HepG2 (cell line): ENCODE results near the gene FAM89B. TPM values are rescaled to one million over a fixed set of nuclear protein-coding genes. Genes with fewer than 3 reads are reported as not detected.

Source experiments
- ATAC-seq: fragments of 200-7000 bp; cut with Tn5 transposase; 3 replicates; pipeline ENCODE4 v1.9.1; 2020; ENCODE audit warnings: mild to moderate bottlenecking, moderate library complexity
- BruUV-seq: library from RNA; stranded (reverse); fragments of 400-500 nt; replicated peaks from 2 replicates; lab custom pipeline; 2021; lab: Mats Ljungman, UMichigan
- CTCF ChIA-PET: fragments of 300-600 bp; formaldehyde crosslinking; extraction: SDS; loops from one replicate; lab custom pipeline; 2021; ENCODE audit warnings: low total read pairs, inconsistent platforms, low intra/inter-chr PET ratio; lab: Yijun Ruan, JAX
- POLR2A ChIA-PET: fragments of 350-600 bp; sonication (Branson Sonifier 250); formaldehyde crosslinking; loops from one replicate; lab custom pipeline; 2020; ENCODE audit warnings: antibody characterized with exemption, inconsistent platforms; lab: Yijun Ruan, JAX
- DNase-seq: peaks from one replicate; pipeline ENCODE4 v3.0.0-alpha.2; 2015; ENCODE audit warnings: low spot score
- FAIRE-seq: peaks from 3 replicates; lab custom pipeline; 2011; peaks lifted over from hg19 to GRCh38; lab: Jason Lieb, UNC
- H2AFZ ChIP-seq: one replicate; pipeline ENCODE4 v1.6.1; 2011; ENCODE audit warnings: low read length, inconsistent platforms
- H3K27ac ChIP-seq: fragments of 300-600 bp; 3 replicates; pipeline ENCODE4 v1.8.0; 2011; ENCODE audit warnings: mixed run types, mild to moderate bottlenecking, mixed read lengths, low read length, inconsistent platforms; ENCODE audit not compliant: insufficient read depth; ENCODE audit errors: extremely low read length
- H3K27me3 ChIP-seq, 2 experiments: fragments of 200-600 bp in 1 of 2; 2 replicates in 1 of 2; 3 replicates in 1 of 2; pipeline versions ENCODE4 v1.6.0 to v1.8.0; 2011; ENCODE audit warnings: low read length in 2 of 2, mild to moderate bottlenecking in 2 of 2, moderate library complexity in 2 of 2, inconsistent platforms in 1 of 2; ENCODE audit not compliant: insufficient read depth in 2 of 2, control insufficient read depth in 1 of 2
- H3K36me3 ChIP-seq, 2 experiments: fragments of 200-600 bp in 1 of 2; replicated peaks in 1 of 2; 2 replicates in 1 of 2; 3 replicates in 1 of 2; pipeline versions ENCODE4 v1.5.1 to v1.8.0; 2011; ENCODE audit warnings: low read length in 2 of 2, inconsistent platforms in 1 of 2; ENCODE audit not compliant: insufficient read depth in 2 of 2, control insufficient read depth in 1 of 2
- H3K4me1 ChIP-seq: 2 replicates; pipeline ENCODE4 v1.5.1; 2012; ENCODE audit warnings: low read length, inconsistent platforms; ENCODE audit not compliant: insufficient read depth
- H3K4me2 ChIP-seq: 2 replicates; pipeline ENCODE4 v1.6.0; 2011; ENCODE audit warnings: low read depth, low read length, inconsistent platforms
- H3K4me3 ChIP-seq, 3 experiments: fragments of 200-600 bp in 1 of 3; sonication (generic), shearing (Covaris generic) in 1 of 3; replicated peaks in 1 of 3; 2 replicates each; pipeline ENCODE4 v1.5.1; 2011 to 2016; ENCODE audit warnings: low read length in 3 of 3, inconsistent platforms in 2 of 3, low read depth in 2 of 3, mild to moderate bottlenecking in 2 of 3, control low read depth in 1 of 3, mixed read lengths in 1 of 3; ENCODE audit not compliant: insufficient read depth in 1 of 3
- H3K79me2 ChIP-seq: one replicate; pipeline ENCODE4 v1.6.1; 2011; ENCODE audit warnings: low read length, inconsistent platforms; ENCODE audit not compliant: insufficient read depth
- H3K9ac ChIP-seq: 2 replicates; pipeline ENCODE4 v1.6.0; 2011; ENCODE audit warnings: mild to moderate bottlenecking, low read depth, low read length, inconsistent platforms; ENCODE audit not compliant: insufficient read depth
- H3K9me3 ChIP-seq: 2 replicates; pipeline ENCODE4 v1.5.1; 2012; ENCODE audit warnings: mild to moderate bottlenecking, low read length
- H4K20me1 ChIP-seq: 2 replicates; pipeline ENCODE4 v1.6.0; 2011; ENCODE audit warnings: inconsistent platforms, mild to moderate bottlenecking, low read length, moderate library complexity; ENCODE audit not compliant: insufficient read depth
- AKAP8 ChIP-seq: sonication (generic); formaldehyde crosslinking; IDR thresholded peaks from 2 replicates; pipeline ENCODE4 v1.5.1; 2020; ENCODE audit warnings: mild to moderate bottlenecking, missing genetic modification reagents
- ARNT ChIP-seq: fragments of 450-650 bp; IDR thresholded peaks from 2 replicates; pipeline ENCODE4 v1.6.1; 2017
- E2F2 ChIP-seq: sonication (generic); formaldehyde crosslinking; IDR thresholded peaks from 2 replicates; pipeline ENCODE4 v1.4.0; 2020; ENCODE audit warnings: missing genetic modification reagents, borderline replicate concordance
- NONO ChIP-seq, 2 experiments: fragments of 450-650 bp in 1 of 2; sonication (generic) in 1 of 2; formaldehyde crosslinking in 1 of 2; IDR thresholded peaks in 1 of 2; conservative IDR thresholded peaks in 1 of 2; 2 replicates each; pipeline versions ENCODE4 v1.6.1 to v1.8.0; 2017 to 2022; ENCODE audit warnings: mild to moderate bottlenecking in 1 of 2, missing genetic modification reagents in 1 of 2, moderate library complexity in 1 of 2
- POLR2A ChIP-seq, 2 experiments: IDR thresholded peaks; 2 replicates each; pipeline ENCODE4 v1.6.1; 2011; ENCODE audit warnings: low read depth in 2 of 2, low read length in 2 of 2, mild to moderate bottlenecking in 1 of 2, moderate library complexity in 1 of 2; ENCODE audit not compliant: insufficient read depth in 1 of 2
- ZFP36 ChIP-seq: fragments of 150-350 bp; IDR thresholded peaks from 2 replicates; pipeline ENCODE4 v1.6.1; 2018; ENCODE audit warnings: borderline replicate concordance, low read length, low read depth; ENCODE audit not compliant: partially characterized antibody
- ZKSCAN8 ChIP-seq: IDR thresholded peaks from 2 replicates; pipeline ENCODE4 v1.6.1; 2016; ENCODE audit warnings: borderline replicate concordance, missing genetic modification reagents, missing compliant biosample characterization
- ZNF256 ChIP-seq: sonication (generic); formaldehyde crosslinking; conservative IDR thresholded peaks from 2 replicates; pipeline ENCODE4 v1.4.0; 2020; ENCODE audit warnings: missing genetic modification reagents
- ZNF549 ChIP-seq: sonication (generic); formaldehyde crosslinking; IDR thresholded peaks from 2 replicates; pipeline ENCODE4 v1.5.0; 2020; ENCODE audit warnings: missing genetic modification reagents
- ZNF737 ChIP-seq: sonication (generic); formaldehyde crosslinking; IDR thresholded peaks from 2 replicates; pipeline ENCODE4 v1.5.0; 2020; ENCODE audit warnings: missing genetic modification reagents, mild to moderate bottlenecking, borderline replicate concordance
- ZSCAN30 ChIP-seq: sonication (generic); formaldehyde crosslinking; IDR thresholded peaks from 2 replicates; pipeline ENCODE4 v1.5.0; 2020; ENCODE audit warnings: mild to moderate bottlenecking, missing genetic modification reagents
- WGBS: methylation state at CpG from one replicate; pipeline ENCODE4 v1.1.6; 2017; ENCODE audit warnings: low lambda C conversion rate; 5-methylcytosine and 5-hydroxymethylcytosine counted together
- in situ Hi-C: cut with HindIII; loops from 2 replicates; pipeline ENCODE4 v1.10.0; 2017; ENCODE audit warnings: low pct_unique_long_range_greater_than_20kb; ENCODE audit not compliant: extremely low pct_ligation_motif_present
- intact Hi-C: fragments of 100-400 bp; cut with micrococcal nuclease; formaldehyde crosslinking; loops from one replicate; pipeline ENCODE4 v1.10.0; 2022; ENCODE audit not compliant: unreplicated experiment
- polyA plus RNA-seq, 8 experiments: library from polyadenylated mRNA; depleted of rRNA in 3 of 8; stranded (reverse) in 7 of 8; unstranded in 1 of 8; fragments of >200 nt; fragmentation: Illumina TruSeq in 4 of 8; extraction: Trizol in 4 of 8; gene quantifications; 2 replicates each; pipeline versions ENCODE4 v1.2.1 to v1.2.3, GENCODE V29; 2011 to 2016; ENCODE audit warnings: low read depth in 4 of 8, missing spikeins in 1 of 8, mixed read lengths in 1 of 8; ENCODE audit not compliant: insufficient read depth in 1 of 8
- total RNA-seq, 5 experiments: library from RNA; depleted of rRNA; stranded (reverse); fragments of >200 nt; fragmentation: Illumina TruSeq; extraction: Trizol; gene quantifications; 2 replicates each; pipeline ENCODE4 v1.2.3, GENCODE V29; 2016; ENCODE audit warnings: low read depth in 1 of 5
- TF ChIP-seq, protein P1 (sequence below): sonication (generic); formaldehyde crosslinking; IDR thresholded peaks from 2 replicates; pipeline ENCODE4 v1.5.0; 2020; ENCODE audit warnings: mild to moderate bottlenecking, missing genetic modification reagents
- TF ChIP-seq, protein P2 (sequence below): IDR thresholded peaks from 2 replicates; pipeline ENCODE4 v1.6.1; 2016; ENCODE audit warnings: low read depth, borderline replicate concordance

The FAM89B gene
- total and polyA plus RNA-seq, 2 of the 13 experiments (the other 11 are each of a cell fraction or from before 2014, with no cell fraction given), result 5.7 to 8.0 TPM

- Histone ChIP-seq H3K4me2 (0 out of 2 replicates have a peak overlapping the region, but pooled peaks have one; percentile 94), H3K27ac (no peak overlapping the region), H2AFZ (no peak overlapping the region), H3K4me1 (peaks cover 71% of the 10 kb centered on the region), H3K4me3 (no peak overlapping the region; a peak in 1 of 6 replicates), H4K20me1 (peaks cover 10% of the 10 kb centered on the region; the same call in 1 of the 2 replicates), H3K36me3 (no peaks in the 10 kb centered on the region; a peak in 1 of 5 replicates), H3K79me2 (peaks cover 8% of the 10 kb centered on the region), H3K9ac (no peak overlapping the region), H3K27me3 (no peaks in the 10 kb centered on the region), H3K9me3 (no peaks in the 10 kb centered on the region)
- in situ Hi-C loops (loop anchor here (10.0 kb wide), 1 partner anchor 300 kb away; the partner anchor contains the start of gene CFL1), intact Hi-C loops (no loop called here)
- ATAC-seq, result no peak
- CTCF ChIA-PET, result no interaction called here
- WGBS, result 89% methylated on average over 4 of the region's 4 CpGs
- POLR2A ChIA-PET, result interaction anchor here (0.8 kb wide), 1 partner anchor 30 kb away, joined by 4 read pairs; the partner anchor contains the start of gene SCYL1
- no TSS peak for BruUV-seq
- FAIRE-seq, result no peak
- DNase-seq, result no peak
- TF ChIP-seq ZFP36, result no peak
- no peak for TF ChIP-seq ZKSCAN8 (CRISPR knock-in tag)
- no peak for TF ChIP-seq ZNF737 (CRISPR knock-in tag)
- no peak for TF ChIP-seq ZNF549
- TF ChIP-seq ARNT, result no peak
- no peak for TF ChIP-seq NONO (IDR thresholded peaks at IDR 0.05)
- TF ChIP-seq NONO (CRISPR knock-in tag; conservative IDR thresholded peaks at IDR 0.05), result no peak
- TF ChIP-seq POLR2A (IDR thresholded peaks at IDR 0.05; ENCODE audit: insufficient read depth in 1 of 2, low read depth in 2 of 2, low read length in 2 of 2), result no peak
- TF ChIP-seq E2F2 (CRISPR knock-in tag), result no peak
- TF ChIP-seq, protein P1, sequence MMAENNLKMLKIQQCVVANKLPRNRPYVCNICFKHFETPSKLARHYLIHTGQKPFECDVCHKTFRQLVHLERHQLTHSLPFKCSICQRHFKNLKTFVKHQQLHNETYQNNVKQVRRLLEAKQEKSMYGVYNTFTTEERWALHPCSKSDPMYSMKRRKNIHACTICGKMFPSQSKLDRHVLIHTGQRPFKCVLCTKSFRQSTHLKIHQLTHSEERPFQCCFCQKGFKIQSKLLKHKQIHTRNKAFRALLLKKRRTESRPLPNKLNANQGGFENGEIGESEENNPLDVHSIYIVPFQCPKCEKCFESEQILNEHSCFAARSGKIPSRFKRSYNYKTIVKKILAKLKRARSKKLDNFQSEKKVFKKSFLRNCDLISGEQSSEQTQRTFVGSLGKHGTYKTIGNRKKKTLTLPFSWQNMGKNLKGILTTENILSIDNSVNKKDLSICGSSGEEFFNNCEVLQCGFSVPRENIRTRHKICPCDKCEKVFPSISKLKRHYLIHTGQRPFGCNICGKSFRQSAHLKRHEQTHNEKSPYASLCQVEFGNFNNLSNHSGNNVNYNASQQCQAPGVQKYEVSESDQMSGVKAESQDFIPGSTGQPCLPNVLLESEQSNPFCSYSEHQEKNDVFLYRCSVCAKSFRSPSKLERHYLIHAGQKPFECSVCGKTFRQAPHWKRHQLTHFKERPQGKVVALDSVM, result no peak
- no peak for TF ChIP-seq AKAP8 (CRISPR knock-in tag)
- no peak for TF ChIP-seq ZSCAN30 (CRISPR knock-in tag)
- TF ChIP-seq, protein P2, sequence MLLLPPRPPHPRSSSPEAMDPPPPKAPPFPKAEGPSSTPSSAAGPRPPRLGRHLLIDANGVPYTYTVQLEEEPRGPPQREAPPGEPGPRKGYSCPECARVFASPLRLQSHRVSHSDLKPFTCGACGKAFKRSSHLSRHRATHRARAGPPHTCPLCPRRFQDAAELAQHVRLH, result no peak
- no peak for TF ChIP-seq ZNF256
Observed at GRCh38 chr11:65554842-65555430, 17.4 kb upstream of the FAM89B start.
